Peyer's patch (tissue), 4 donors: ENCODE data around the gene MGST2.

Experiments
- CTCF ChIP-seq, 6 experiments: fragments of 450-650 bp in 4 of 6; fragments of 200-600 bp in 2 of 6; sonication (generic) in 1 of 6; IDR thresholded peaks; one replicate each; pipeline ENCODE4 v1.5.1; 2017 to 2019; ENCODE audit warnings: antibody characterized with exemption in 6 of 6, mild to moderate bottlenecking in 3 of 6, moderate library complexity in 1 of 6
- POLR2A ChIP-seq, 2 donors: fragments of 450-650 bp; IDR thresholded peaks; one replicate each; pipeline ENCODE4 v1.5.1; 2017; ENCODE audit warnings: antibody characterized with exemption in 2 of 2, mild to moderate bottlenecking in 2 of 2, moderate library complexity in 2 of 2

GRCh38 chr4:139711461-139711860, 45.8 kb downstream of the MGST2 start:
- TF ChIP-seq CTCF (IDR thresholded peaks at IDR 0.05) (no peak), POLR2A (IDR thresholded peaks at IDR 0.05) (no peak)
